Psoas muscle (tissue), 8 donors: ENCODE data around the gene UBE2O. TPM values are rescaled to one million over a fixed set of nuclear protein-coding genes. Genes with fewer than 3 reads are reported as not detected.

Experiments used
- ATAC-seq, 4 donors: fragments of 200-7000 bp; cut with Tn5 transposase; one replicate each; pipeline ENCODE4 v1.9.1; 2020; ENCODE audit warnings: moderate library complexity in 3 of 4, mild to moderate bottlenecking in 2 of 4
- DNase-seq, 2 donors: peaks; one replicate each; pipeline ENCODE4 v3.0.0-alpha.2; 2020
- H3K27ac ChIP-seq: fragments of 200-600 bp; one replicate; pipeline ENCODE4 v1.8.0; 2022
- H3K27me3 ChIP-seq, 3 donors: fragments of 200-600 bp in 1 of 3; one replicate each; pipeline versions ENCODE4 v1.6.1 to v1.8.0; 2013 to 2022; ENCODE audit warnings: low read length in 2 of 3, mild to moderate bottlenecking in 2 of 3, moderate library complexity in 1 of 3; ENCODE audit not compliant: insufficient read depth in 3 of 3
- H3K36me3 ChIP-seq, 2 donors: fragments of 200-600 bp in 1 of 2; one replicate each; pipeline versions ENCODE4 v1.6.1 to v1.8.0; 2013 to 2022; ENCODE audit warnings: low read depth in 1 of 2, mild to moderate bottlenecking in 1 of 2, moderate library complexity in 1 of 2; ENCODE audit not compliant: insufficient read depth in 1 of 2
- H3K4me1 ChIP-seq: fragments of 200-600 bp; one replicate; pipeline ENCODE4 v1.8.0; 2022
- H3K4me3 ChIP-seq: fragments of 200-600 bp; one replicate; pipeline ENCODE4 v1.8.0; 2022; ENCODE audit warnings: mild to moderate bottlenecking
- H3K9me3 ChIP-seq: fragments of 200-600 bp; one replicate; pipeline ENCODE4 v1.8.0; 2022
- CTCF ChIP-seq: fragments of 200-600 bp; IDR thresholded peaks from one replicate; pipeline ENCODE4 v1.8.0; 2022; ENCODE audit warnings: antibody characterized with exemption
- WGBS, 3 donors: extraction: QIAGEN DNeasy Blood & Tissue Kit; methylation state at CpG; one replicate each; pipeline versions ENCODE4 v1.1.6 to v1.1.7; 2013; 5-methylcytosine and 5-hydroxymethylcytosine counted together
- intact Hi-C, 2 donors: fragments of 100-400 bp; cut with DNase I; formaldehyde crosslinking; loops; one replicate each; pipeline versions ENCODE4 v1.11.0 to v1.14.2; 2022
- polyA plus RNA-seq, 3 donors: library from polyadenylated mRNA; stranded (reverse); fragments of 200-250 nt; gene quantifications; one replicate each; pipeline ENCODE4 v1.2.3, GENCODE V29; 2013
- total RNA-seq, 4 donors: library from RNA; stranded (reverse); fragmentation: NEBNext Ultra II Directional in 2 of 4; extraction: Animal tissue kit (Norgen Biotek cat#: 25700) in 2 of 4; gene quantifications; one replicate each; pipeline versions ENCODE4 v1.2.1 to v1.2.4, GENCODE V29; 2021 to 2023
- donor health status: healthy with polysubstance abuse.
- donor health status: DM: no; HTN: no; CAD: no; lungs with moderate emphysema.
- donor health status: Bipolar disorder and iron deficiency.
- donor health status: healthy.
- donor health status: DM: yes; HTN: yes; CAD: no.
- donor health status: DM: no; HTN: no; CAD: no.
- donor health status: DM: no; HTN: no; CAD: no.
- donor health status: DM: yes; HTN: yes; CAD: no.

Gene UBE2O
- total and polyA plus RNA-seq, 7 donors = 11.6 to 45.5 (median 37.3) TPM

- Histone ChIP-seq H3K4me1 (peaks cover 33% of the 10 kb centered on the region), H3K27me3 (no peaks in the 10 kb centered on the region), H3K4me3 (no peak overlapping the region), H3K27ac (peak overlapping the region; percentile 36), H3K36me3 (no peaks in the 10 kb centered on the region), H3K9me3 (no peaks in the 10 kb centered on the region)
- DNase-seq (no peak), ATAC-seq (no peak)
- 66 to 74% (median 73%) methylated on average over 10 of the region's 10 CpGs for WGBS, 3 donors
- TF ChIP-seq CTCF = no peak
- intact Hi-C loops = no loop called here
Observed at GRCh38 chr17:76420356-76421043, 32.5 kb downstream of the UBE2O start.

- Histone ChIP-seq H3K27ac (peak overlapping the region; percentile 36), H3K36me3 (no peaks in the 10 kb centered on the region), H3K27me3 (no peaks in the 10 kb centered on the region), H3K4me1 (peaks cover 38% of the 10 kb centered on the region), H3K4me3 (no peak overlapping the region), H3K9me3 (no peaks in the 10 kb centered on the region)
- intact Hi-C loops = loop anchor here in 1 of 2 donors (5.0 kb wide), 1 partner anchor 33 kb away; the partner anchor contains the start of gene UBE2O
- WGBS, 3 donors = 67 to 79% (median 71%) methylated on average over 17 of the region's 17 CpGs
- TF ChIP-seq CTCF = no peak
- no peak for ATAC-seq
- DNase-seq = no peak
Observed at GRCh38 chr17:76419576-76420260, 33.2 kb downstream of the UBE2O start.

GRCh38 chr17:76417499-76418143, 35.3 kb downstream of the UBE2O start:
- intact Hi-C loops = loop anchor here in 1 of 2 donors (5.0 kb wide), 1 partner anchor 35 kb away; the partner anchor contains the start of gene UBE2O
- no peak overlapping the region for H3K4me3 ChIP-seq
- TF ChIP-seq CTCF = no peak
- no peaks in the 10 kb centered on the region for H3K27me3 ChIP-seq
- no peak for DNase-seq
- no peak for ATAC-seq
- peak overlapping the region; percentile 69 for H3K27ac ChIP-seq
- H3K36me3 ChIP-seq = peaks cover 0 to under 1% of the 10 kb centered on the region in 2 donors
- 57 to 60% (median 57%) methylated on average over 11 of the region's 11 CpGs for WGBS, 3 donors
- peaks cover 51% of the 10 kb centered on the region for H3K4me1 ChIP-seq
- H3K9me3 ChIP-seq = no peaks in the 10 kb centered on the region

GRCh38 chr17:76416899-76417298, 36.1 kb downstream of the UBE2O start:
- no peaks in the 10 kb centered on the region for H3K9me3 ChIP-seq
- ATAC-seq (peak; percentile 63 to 81 (median 74)), DNase-seq (no peak)
- no peak for TF ChIP-seq CTCF
- H3K4me1 ChIP-seq = peaks cover 51% of the 10 kb centered on the region
- H3K36me3 ChIP-seq = peaks cover 0 to 8% of the 10 kb centered on the region in 2 donors
- H3K27me3 ChIP-seq = no peaks in the 10 kb centered on the region
- intact Hi-C loops = loop anchor here in 1 of 2 donors (5.0 kb wide), 1 partner anchor 35 kb away; the partner anchor contains the start of gene UBE2O
- H3K4me3 ChIP-seq = no peak overlapping the region
- peak overlapping the region; percentile 69 for H3K27ac ChIP-seq
- 74 to 87% (median 83%) methylated on average over 4 of the region's 4 CpGs for WGBS, 3 donors
